Sigmoid colon (tissue), 4 donors: Measurements from ENCODE around the gene DNAAF1.

Source experiments
- POLR2A ChIP-seq, 2 donors: fragments of 450-650 bp; IDR thresholded peaks; one replicate each; pipeline ENCODE4 v1.6.1; 2016; ENCODE audit warnings: antibody characterized with exemption in 2 of 2, mild to moderate bottlenecking in 2 of 2, moderate library complexity in 2 of 2
- POLR2AphosphoS5 ChIP-seq, 4 donors: sonication (generic); formaldehyde crosslinking; IDR thresholded peaks; one replicate each; pipeline ENCODE4 v1.6.1; 2017; ENCODE audit warnings: antibody characterized with exemption in 4 of 4
- TF ChIP-seq, protein P1 (sequence below), 4 experiments: fragments of 450-650 bp in 3 of 4; fragments of 200-600 bp in 1 of 4; IDR thresholded peaks; one replicate each; pipeline ENCODE4 v1.5.1; 2016 to 2019; ENCODE audit warnings: antibody characterized with exemption in 4 of 4, mild to moderate bottlenecking in 3 of 4, moderate library complexity in 2 of 4

DNA sequence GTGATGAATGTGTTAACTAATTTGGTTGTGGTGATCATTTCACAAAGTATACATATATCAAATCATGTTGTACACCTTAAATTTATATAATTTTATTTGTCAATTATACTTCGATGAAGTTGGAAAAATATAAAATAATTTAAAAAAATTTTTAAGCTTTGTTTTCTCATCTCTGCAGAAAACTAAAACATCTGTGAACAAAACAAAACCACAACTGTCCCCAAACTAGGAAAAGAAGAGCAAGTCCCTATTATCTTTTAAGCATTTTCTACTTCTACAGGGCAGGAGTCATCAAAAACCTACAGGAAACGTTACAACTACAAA lies 6.6 kb upstream of the DNAAF1 start:
- TF ChIP-seq, protein P1, sequence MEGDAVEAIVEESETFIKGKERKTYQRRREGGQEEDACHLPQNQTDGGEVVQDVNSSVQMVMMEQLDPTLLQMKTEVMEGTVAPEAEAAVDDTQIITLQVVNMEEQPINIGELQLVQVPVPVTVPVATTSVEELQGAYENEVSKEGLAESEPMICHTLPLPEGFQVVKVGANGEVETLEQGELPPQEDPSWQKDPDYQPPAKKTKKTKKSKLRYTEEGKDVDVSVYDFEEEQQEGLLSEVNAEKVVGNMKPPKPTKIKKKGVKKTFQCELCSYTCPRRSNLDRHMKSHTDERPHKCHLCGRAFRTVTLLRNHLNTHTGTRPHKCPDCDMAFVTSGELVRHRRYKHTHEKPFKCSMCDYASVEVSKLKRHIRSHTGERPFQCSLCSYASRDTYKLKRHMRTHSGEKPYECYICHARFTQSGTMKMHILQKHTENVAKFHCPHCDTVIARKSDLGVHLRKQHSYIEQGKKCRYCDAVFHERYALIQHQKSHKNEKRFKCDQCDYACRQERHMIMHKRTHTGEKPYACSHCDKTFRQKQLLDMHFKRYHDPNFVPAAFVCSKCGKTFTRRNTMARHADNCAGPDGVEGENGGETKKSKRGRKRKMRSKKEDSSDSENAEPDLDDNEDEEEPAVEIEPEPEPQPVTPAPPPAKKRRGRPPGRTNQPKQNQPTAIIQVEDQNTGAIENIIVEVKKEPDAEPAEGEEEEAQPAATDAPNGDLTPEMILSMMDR (IDR thresholded peaks at IDR 0.05) = no peak
- TF ChIP-seq POLR2A (IDR thresholded peaks at IDR 0.05) (no peak), POLR2AphosphoS5 (IDR thresholded peaks at IDR 0.05) (no peak)
